CD4-positive, alpha-beta T cell treated with Interferon alpha-2 for 1 hour (primary cell): ENCODE data around the gene GIMAP6.
A peak's percentile ranks its signal among the peaks of the same experiment; 100 is the strongest.
"Not testable (repeated sequence)": the region's sequence is repeated elsewhere in the genome, so short reads cannot be mapped to it uniquely, and the experiment has no call there.

Experiments
- DNase-seq, 2 donors: peaks; one replicate each; pipeline ENCODE4 v3.0.0-alpha.2; 2020 to 2022

The GIMAP6 gene

GRCh38 chr7:150645259-150646020 lies 13.3 kb upstream of the GIMAP6 start:
- DNase-seq, result no peak

GRCh38 chr7:150642926-150643325 lies 10.7 kb upstream of the GIMAP6 start:
- DNase-seq, result no peak

- no peak for DNase-seq
Measured at GRCh38 chr7:150641854-150642253, 9.7 kb upstream of the GIMAP6 start.

- no peak for DNase-seq
Measured at GRCh38 chr7:150633926-150634325, 1.7 kb upstream of the GIMAP6 start.

GRCh38 chr7:150631084-150631826 lies 930 bp downstream of the GIMAP6 start:
- peak; percentile 38 to 63 for DNase-seq

GRCh38 chr7:150629347-150629746 lies 2.8 kb downstream of the GIMAP6 start:
- DNase-seq, result no peak

GRCh38 chr7:150627959-150628358 lies 4.2 kb downstream of the GIMAP6 start:
- DNase-seq, result no peak

- DNase-seq, result no peak
Measured at GRCh38 chr7:150626696-150627095, 5.5 kb downstream of the GIMAP6 start.

GRCh38 chr7:150621376-150621775 lies 10.8 kb downstream of the GIMAP6 start:
- no peak for DNase-seq

GRCh38 chr7:150620617-150621371 lies 11.4 kb downstream of the GIMAP6 start:
- peak in 1 of 2 donors; percentile 31 for DNase-seq

GRCh38 chr7:150620061-150620460 lies 12.1 kb downstream of the GIMAP6 start:
- no peak for DNase-seq

GRCh38 chr7:150615221-150615755 lies 16.9 kb downstream of the GIMAP6 start:
- DNase-seq, result not testable (repeated sequence)

GRCh38 chr7:150614426-150614825 lies 17.8 kb downstream of the GIMAP6 start:
- DNase-seq, result not testable (repeated sequence)

GRCh38 chr7:150613880-150614279 lies 18.3 kb downstream of the GIMAP6 start:
- peak in 1 of 2 donors; percentile 32 for DNase-seq

- DNase-seq, result no peak
Measured at GRCh38 chr7:150612925-150613324, 19.3 kb downstream of the GIMAP6 start.

- DNase-seq, result no peak
Measured at GRCh38 chr7:150610233-150610632, 22.0 kb downstream of the GIMAP6 start.

- DNase-seq, result peak; percentile 20 to 66
Measured at GRCh38 chr7:150603600-150603999, 28.6 kb downstream of the GIMAP6 start.

- no peak for DNase-seq
Measured at GRCh38 chr7:150595361-150595760, 36.8 kb downstream of the GIMAP6 start.

- DNase-seq, result no peak
Measured at GRCh38 chr7:150594805-150595204, 37.4 kb downstream of the GIMAP6 start.

- no peak for DNase-seq
Measured at GRCh38 chr7:150587551-150587950, 44.6 kb downstream of the GIMAP6 start.

- peak; percentile 25 to 36 for DNase-seq
Measured at GRCh38 chr7:150586785-150587152, 45.4 kb downstream of the GIMAP6 start.

- DNase-seq, result no peak
Measured at GRCh38 chr7:150586068-150586784, 46.0 kb downstream of the GIMAP6 start.

- DNase-seq, result no peak
Measured at GRCh38 chr7:150585199-150585598, 47.0 kb downstream of the GIMAP6 start.
